ENCODE measurements around the gene SDF2L1. TPM values are rescaled to one million over a fixed set of nuclear protein-coding genes. Genes with fewer than 3 reads are reported as not detected.

Gene SDF2L1, protein sequence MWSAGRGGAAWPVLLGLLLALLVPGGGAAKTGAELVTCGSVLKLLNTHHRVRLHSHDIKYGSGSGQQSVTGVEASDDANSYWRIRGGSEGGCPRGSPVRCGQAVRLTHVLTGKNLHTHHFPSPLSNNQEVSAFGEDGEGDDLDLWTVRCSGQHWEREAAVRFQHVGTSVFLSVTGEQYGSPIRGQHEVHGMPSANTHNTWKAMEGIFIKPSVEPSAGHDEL
- 13.7 TPM for total RNA-seq (2013)
- polyA plus RNA-seq = 10 to 100 TPM; 31.7 to 46.2 (median 44.7) TPM
- polyA minus RNA-seq = 18.6 and 35.5 TPM in 2 replicates
- 0.81 to 7.4 (median 4.4) reads per million in 11 experiments for total RNA-seq

DNA sequence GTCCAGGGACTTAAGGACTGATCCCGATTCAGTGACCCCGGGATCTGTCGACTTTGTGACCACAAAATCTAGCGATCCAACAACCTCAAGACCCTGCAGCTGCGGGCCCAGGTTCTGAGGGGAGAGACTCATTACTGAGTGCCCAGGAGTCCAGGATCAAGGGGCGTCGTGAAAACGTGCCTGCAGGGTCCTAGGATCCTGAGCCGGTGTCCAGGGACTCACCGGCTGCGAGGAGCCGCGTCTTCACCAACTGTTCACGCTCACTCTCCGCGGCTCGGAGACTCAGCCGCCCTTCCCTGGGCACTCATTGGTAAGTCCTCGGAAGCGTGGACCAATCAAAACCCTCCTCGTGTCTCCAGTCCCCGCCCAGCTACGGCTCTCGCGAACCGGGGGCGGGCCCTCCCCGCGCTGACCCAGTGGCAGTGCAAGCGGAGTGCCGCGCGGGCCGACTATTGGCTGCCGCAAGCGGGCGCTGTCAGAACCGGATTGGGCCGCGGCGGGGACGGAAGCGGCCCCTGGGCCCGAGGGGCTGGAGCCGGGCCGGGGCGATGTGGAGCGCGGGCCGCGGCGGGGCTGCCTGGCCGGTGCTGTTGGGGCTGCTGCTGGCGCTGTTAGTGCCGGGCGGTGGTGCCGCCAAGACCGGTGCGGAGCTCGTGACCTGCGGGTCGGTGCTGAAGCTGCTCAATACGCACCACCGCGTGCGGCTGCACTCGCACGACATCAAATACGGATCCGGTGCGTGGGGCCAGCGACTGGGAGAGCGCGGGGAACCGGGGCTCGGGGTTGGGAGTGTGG, at the start of gene SDF2L1:
Gene SDF2L1, plus strand, starts transcription at position 514 of the 795 bp plus-strand sequence. Its CDS starts 35 bp downstream, at position 549.
- DNase-seq = peak; percentile 98 to 99 (median 99)
- Histone ChIP-seq H3K27ac (ENCODE audit: low read depth in 1 of 2, low read length in 2 of 2) (peak within 1 kb of the TSS; percentile 64 to 89), H2AFZ (ENCODE audit: insufficient read depth, low read depth, low read length, poor library complexity, severe bottlenecking) (peak within 1 kb of the TSS; percentile 87), H4K20me1 (ENCODE audit: insufficient read depth, low read length) (peaks cover 13% of the 10 kb centered on the region), H3K9ac (ENCODE audit: insufficient read depth, low read length, poor library complexity, severe bottlenecking) (peak within 1 kb of the TSS; percentile 91), H3K27me3 (ENCODE audit: control insufficient read depth in 2 of 2, insufficient read depth in 2 of 2, low read length in 2 of 2) (no peaks in the 10 kb centered on the region), H3K36me3 (replicated peaks in 1 of 2; ENCODE audit: control insufficient read depth in 1 of 2, insufficient read depth in 2 of 2, low read length in 2 of 2) (peaks cover 0 to 9% of the 10 kb centered on the region in 2 donors), H3K79me2 (ENCODE audit: insufficient read depth, low read length) (peaks cover 13% of the 10 kb centered on the region), H3K9me3 (replicated peaks in 1 of 2; ENCODE audit: control insufficient read depth in 1 of 2, insufficient read depth in 1 of 2, low read length in 2 of 2) (no peaks in the 10 kb centered on the region), H3K4me2 (replicated peaks; ENCODE audit: extremely low read depth, low read length, poor library complexity, severe bottlenecking) (peak within 1 kb of the TSS; percentile 79), H3K4me1 (ENCODE audit: control insufficient read depth in 1 of 2, insufficient read depth in 2 of 2, low read length in 2 of 2) (peaks cover 24 to 27% of the 10 kb centered on the region in 2 donors), H3K4me3 (replicated peaks in 1 of 3; ENCODE audit: low read depth in 2 of 3, low read length in 3 of 3) (peak within 1 kb of the TSS; percentile 50 to 71 (median 69))
- Mint-ChIP-seq H3K27ac (peak within 1 kb of the TSS; percentile 78 to 92 (median 87)), H3K4me1 (peaks cover 31% of the 10 kb centered on the region), H3K4me3 (peak within 1 kb of the TSS; percentile 78 to 86), H3K36me3 (peaks cover 16 to 28% of the 10 kb centered on the region in 2 donors), H3K9me3 (peaks cover 0 to 1% (median 0%) of the 10 kb centered on the region in 7 donors), H3K27me3 (ENCODE audit: low read depth in 3 of 3) (peaks cover 0 to 3% (median 1%) of the 10 kb centered on the region in 3 donors)
- TF ChIP-seq, protein P1, sequence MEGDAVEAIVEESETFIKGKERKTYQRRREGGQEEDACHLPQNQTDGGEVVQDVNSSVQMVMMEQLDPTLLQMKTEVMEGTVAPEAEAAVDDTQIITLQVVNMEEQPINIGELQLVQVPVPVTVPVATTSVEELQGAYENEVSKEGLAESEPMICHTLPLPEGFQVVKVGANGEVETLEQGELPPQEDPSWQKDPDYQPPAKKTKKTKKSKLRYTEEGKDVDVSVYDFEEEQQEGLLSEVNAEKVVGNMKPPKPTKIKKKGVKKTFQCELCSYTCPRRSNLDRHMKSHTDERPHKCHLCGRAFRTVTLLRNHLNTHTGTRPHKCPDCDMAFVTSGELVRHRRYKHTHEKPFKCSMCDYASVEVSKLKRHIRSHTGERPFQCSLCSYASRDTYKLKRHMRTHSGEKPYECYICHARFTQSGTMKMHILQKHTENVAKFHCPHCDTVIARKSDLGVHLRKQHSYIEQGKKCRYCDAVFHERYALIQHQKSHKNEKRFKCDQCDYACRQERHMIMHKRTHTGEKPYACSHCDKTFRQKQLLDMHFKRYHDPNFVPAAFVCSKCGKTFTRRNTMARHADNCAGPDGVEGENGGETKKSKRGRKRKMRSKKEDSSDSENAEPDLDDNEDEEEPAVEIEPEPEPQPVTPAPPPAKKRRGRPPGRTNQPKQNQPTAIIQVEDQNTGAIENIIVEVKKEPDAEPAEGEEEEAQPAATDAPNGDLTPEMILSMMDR (IDR thresholded peaks at IDR 0.05) = peak; percentile 44
- intact Hi-C loops (cut with micrococcal nuclease) = loop anchor here in 1 of 2 donors (2.0 kb wide), 1 partner anchor 17 kb away; no protein-coding TSS in a partner anchor
- WGBS (ENCODE audit: insufficient coverage) = under 1% methylated on average over 74 of the region's 76 CpGs

DNA sequence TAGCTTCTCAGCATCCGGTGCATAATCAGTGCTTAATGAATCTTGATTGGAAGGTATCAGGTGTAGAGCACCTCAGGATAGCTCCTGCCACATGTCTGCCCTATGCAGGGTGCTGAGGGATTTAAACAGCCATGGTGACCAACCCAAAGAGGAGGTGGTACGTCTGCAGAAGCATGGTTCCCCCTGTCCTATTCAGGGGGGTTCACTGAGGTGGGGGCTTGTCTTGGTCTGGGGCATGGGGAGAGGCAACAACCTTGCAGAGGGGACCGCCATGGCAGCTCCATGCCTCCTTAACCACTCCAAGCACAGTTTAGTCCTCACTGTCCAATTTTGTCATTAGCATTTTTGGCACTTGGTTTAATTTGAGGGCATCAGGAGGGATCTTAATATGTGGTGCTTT, 49.7 kb upstream of the SDF2L1 start:
- no CpG with 5 or more reads among the region's 3 CpGs for WGBS (ENCODE audit: insufficient coverage)
- H2AFZ ChIP-seq (ENCODE audit: insufficient read depth, low read depth, low read length, poor library complexity, severe bottlenecking) = no peak overlapping the region
- no peaks in the 10 kb centered on the region for H3K27me3 ChIP-seq (ENCODE audit: control insufficient read depth in 2 of 2, insufficient read depth in 2 of 2, low read length in 2 of 2)
- TF ChIP-seq, protein P1 (IDR thresholded peaks at IDR 0.05) = no peak
- H3K4me1 ChIP-seq (ENCODE audit: control insufficient read depth in 1 of 2, insufficient read depth in 2 of 2, low read length in 2 of 2) = peaks cover 9 to 12% of the 10 kb centered on the region in 2 donors
- DNase-seq = no peak
- no peak overlapping the region for H3K4me3 ChIP-seq (replicated peaks in 1 of 3; ENCODE audit: low read depth in 2 of 3, low read length in 3 of 3)
- H3K9me3 Mint-ChIP-seq = no peaks in the 10 kb centered on the region
- H3K79me2 ChIP-seq (ENCODE audit: insufficient read depth, low read length) = peaks cover 99% of the 10 kb centered on the region
- H3K9ac ChIP-seq (ENCODE audit: insufficient read depth, low read length, poor library complexity, severe bottlenecking) = no peak overlapping the region
- no peak overlapping the region for H3K4me2 ChIP-seq (replicated peaks; ENCODE audit: extremely low read depth, low read length, poor library complexity, severe bottlenecking)
- H4K20me1 ChIP-seq (ENCODE audit: insufficient read depth, low read length) = peaks cover 99% of the 10 kb centered on the region
- H3K36me3 Mint-ChIP-seq = peaks cover 42 to 67% of the 10 kb centered on the region in 2 donors
- peak overlapping the region in 1 of 7 donors; percentile 20 for H3K27ac Mint-ChIP-seq
- no peaks in the 10 kb centered on the region for H3K9me3 ChIP-seq (replicated peaks in 1 of 2; ENCODE audit: control insufficient read depth in 1 of 2, insufficient read depth in 1 of 2, low read length in 2 of 2)
- peaks cover 31 to 72% of the 10 kb centered on the region in 2 donors for H3K36me3 ChIP-seq (replicated peaks in 1 of 2; ENCODE audit: control insufficient read depth in 1 of 2, insufficient read depth in 2 of 2, low read length in 2 of 2)
- H3K4me1 Mint-ChIP-seq = peaks cover 46% of the 10 kb centered on the region
- no peak overlapping the region for H3K4me3 Mint-ChIP-seq
- H3K27ac ChIP-seq (ENCODE audit: low read depth in 1 of 2, low read length in 2 of 2) = no peak overlapping the region
- intact Hi-C loops (cut with micrococcal nuclease) = no loop called here
- peaks cover 0 to 3% (median 0%) of the 10 kb centered on the region in 3 donors for H3K27me3 Mint-ChIP-seq (ENCODE audit: low read depth in 3 of 3)

Data from CD14-positive monocyte (primary cell).